GM21367 (cell line): ENCODE measurements around the gene GALNT10.
A peak's percentile ranks its signal among the peaks of the same experiment; 100 is the strongest.

Experiments
- ATAC-seq: cut with Tn5 transposase; IDR thresholded peaks from one replicate; pipeline ENCODE4 v1.9.1; 2021; ENCODE audit not compliant: unreplicated experiment

GALNT10 gene

GRCh38 chr5:154466147-154466546 is 275.6 kb downstream of the GALNT10 start:
- no peak for ATAC-seq

- ATAC-seq, result no peak
Measured at GRCh38 chr5:154466671-154467070, 276.1 kb downstream of the GALNT10 start.

DNA sequence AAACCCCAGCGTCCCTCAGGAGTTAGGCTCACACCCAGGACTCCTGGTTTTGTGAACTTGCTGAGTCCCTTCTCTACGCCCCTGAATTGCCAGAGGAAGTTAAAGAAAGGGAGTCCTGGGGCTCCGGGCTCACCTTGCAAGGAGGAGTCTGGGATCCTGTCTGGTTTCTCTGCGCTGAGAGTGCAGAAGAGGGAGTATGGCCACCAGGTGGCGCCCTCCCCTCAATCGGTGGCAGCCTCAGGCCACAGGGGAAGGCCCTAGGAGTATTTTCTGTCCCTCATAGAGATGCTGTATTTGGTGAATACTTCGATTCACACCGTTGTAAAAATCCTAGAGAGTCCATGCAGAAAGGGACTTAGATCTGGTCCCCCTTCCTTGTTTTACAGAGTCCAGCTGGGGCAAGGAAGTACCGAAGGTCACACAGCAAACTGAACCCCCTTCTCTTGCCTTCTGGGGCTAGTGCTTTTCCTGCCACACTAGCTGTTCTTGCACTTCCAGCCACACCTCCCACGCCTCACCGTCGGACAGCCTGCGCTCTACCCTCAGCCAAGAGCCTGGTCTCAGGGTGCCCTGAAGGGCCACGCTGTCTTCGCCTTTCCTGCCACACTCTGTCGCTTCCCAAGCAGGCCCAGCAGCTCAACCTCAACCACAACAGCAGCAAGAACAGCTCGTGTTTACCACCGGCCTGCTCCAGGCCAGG is 277.3 kb downstream of the GALNT10 start:
- peak; percentile 97 for ATAC-seq

DNA sequence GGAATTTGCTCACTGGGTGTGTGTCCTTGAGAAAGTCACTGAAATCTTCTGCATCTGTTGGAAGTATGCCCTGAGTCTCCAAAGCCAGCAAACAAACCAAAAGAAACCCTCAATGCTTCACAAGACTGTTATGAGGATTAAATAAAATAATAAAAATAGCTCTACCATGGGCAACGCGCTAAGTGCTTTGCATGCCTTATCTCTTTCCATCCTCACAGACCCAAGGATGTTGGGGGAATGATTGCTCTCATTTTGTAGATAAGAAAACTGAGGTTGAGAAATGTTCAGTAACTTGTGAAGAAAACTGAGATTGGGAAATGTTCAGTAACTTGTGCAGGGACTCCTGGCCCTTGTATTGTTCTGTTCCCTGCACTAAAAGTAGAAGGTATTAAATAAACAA is 279.6 kb downstream of the GALNT10 start:
- no peak for ATAC-seq
